Endothelial cell of umbilical vein (primary cell): ENCODE results near the gene CNTNAP2.

Experiments used
- CTCF ChIP-seq, 2 donors: IDR thresholded peaks; 1 replicate in 1 of 2; 2 replicates in 1 of 2; pipeline ENCODE4 v1.5.1; 2011; ENCODE audit warnings: low read length in 2 of 2, mild to moderate bottlenecking in 2 of 2, moderate library complexity in 2 of 2, control low read depth in 1 of 2, inconsistent platforms in 1 of 2, low read depth in 1 of 2; ENCODE audit not compliant: insufficient read depth in 1 of 2; ENCODE audit errors: extremely low read depth in 1 of 2
- TF ChIP-seq, protein P1 (sequence below): IDR thresholded peaks from 2 replicates; pipeline ENCODE4 v1.6.1; 2011; ENCODE audit not compliant: insufficient read depth, insufficient read length

- no peak for TF ChIP-seq CTCF (IDR thresholded peaks at IDR 0.05; ENCODE audit: extremely low read depth in 1 of 2, insufficient read depth in 1 of 2, low read depth in 1 of 2, low read length in 2 of 2)
- TF ChIP-seq, protein P1, sequence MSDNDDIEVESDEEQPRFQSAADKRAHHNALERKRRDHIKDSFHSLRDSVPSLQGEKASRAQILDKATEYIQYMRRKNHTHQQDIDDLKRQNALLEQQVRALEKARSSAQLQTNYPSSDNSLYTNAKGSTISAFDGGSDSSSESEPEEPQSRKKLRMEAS = no peak
Observed at GRCh38 chr7:148238761-148239325, 2122.2 kb downstream of the CNTNAP2 start.
